Ovary (tissue), 3 donors: ENCODE measurements around the gene CDSN.

Experiments used
- CTCF ChIP-seq, 3 donors: fragments of 450-650 bp in 2 of 3; fragments of 200-600 bp in 1 of 3; IDR thresholded peaks; one replicate each; pipeline versions ENCODE4 v1.5.1 to v1.8.0; 2016 to 2022; ENCODE audit warnings: antibody characterized with exemption in 3 of 3, mild to moderate bottlenecking in 1 of 3
- POLR2A ChIP-seq: fragments of 450-650 bp; IDR thresholded peaks from one replicate; pipeline ENCODE4 v1.6.1; 2017; ENCODE audit warnings: antibody characterized with exemption, mild to moderate bottlenecking, moderate library complexity
- donor health status: DM: no; HTN: no; CAD: no.

DNA sequence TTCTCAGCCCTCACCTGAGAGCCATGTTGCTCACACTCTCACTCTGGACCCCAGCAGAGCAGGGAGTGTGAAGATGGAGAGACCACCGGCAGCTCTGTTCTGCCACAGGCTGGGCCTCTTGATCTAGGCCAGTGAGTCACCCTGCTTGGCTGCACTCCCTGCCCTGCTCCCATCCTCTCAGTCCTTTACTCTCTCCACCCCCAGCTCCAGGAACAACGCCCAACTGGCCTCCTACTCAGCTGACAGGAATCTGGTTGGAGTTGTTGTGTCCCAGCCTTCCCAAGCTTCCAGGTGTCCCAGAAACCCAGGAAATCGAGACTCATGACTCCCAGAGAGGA, 5.7 kb downstream of the CDSN start, which contains the start of gene PSORS1C1:
- TF ChIP-seq POLR2A, result no peak
- no peak for TF ChIP-seq CTCF (IDR thresholded peaks at IDR 0.05)
